GM19328 (cell line): Measurements from ENCODE around the gene SEPTIN6.
"Not testable (repeated sequence)": the region's sequence is repeated elsewhere in the genome, so short reads cannot be mapped to it uniquely, and the experiment has no call there.

ENCODE experiments used
- ATAC-seq: cut with Tn5 transposase; IDR thresholded peaks from one replicate; pipeline ENCODE4 v1.9.1; 2021; ENCODE audit warnings: mild to moderate bottlenecking, moderate library complexity; ENCODE audit not compliant: unreplicated experiment

Gene SEPTIN6

GRCh38 chrX:119692191-119693039 lies 553 bp downstream of the SEPTIN6 start:
- no peak for ATAC-seq

GRCh38 chrX:119690921-119691716 lies 1.8 kb downstream of the SEPTIN6 start:
- no peak for ATAC-seq

- no peak for ATAC-seq
Measured at GRCh38 chrX:119688911-119689321, 4.1 kb downstream of the SEPTIN6 start.

- ATAC-seq, result no peak
Measured at GRCh38 chrX:119687661-119688413, 5.1 kb downstream of the SEPTIN6 start.

GRCh38 chrX:119686087-119686691 lies 6.8 kb downstream of the SEPTIN6 start:
- ATAC-seq, result no peak

GRCh38 chrX:119685225-119686066 lies 7.5 kb downstream of the SEPTIN6 start:
- ATAC-seq, result no peak

GRCh38 chrX:119684916-119685224 lies 8.1 kb downstream of the SEPTIN6 start:
- ATAC-seq, result no peak

GRCh38 chrX:119684312-119684711 lies 8.7 kb downstream of the SEPTIN6 start:
- ATAC-seq, result not testable (repeated sequence)

GRCh38 chrX:119682019-119682989 lies 10.7 kb downstream of the SEPTIN6 start:
- ATAC-seq, result no peak

GRCh38 chrX:119677654-119677981 lies 15.3 kb downstream of the SEPTIN6 start:
- ATAC-seq, result no peak

GRCh38 chrX:119676949-119677653 lies 15.9 kb downstream of the SEPTIN6 start:
- no peak for ATAC-seq

GRCh38 chrX:119673336-119673735 lies 19.6 kb downstream of the SEPTIN6 start:
- no peak for ATAC-seq

- no peak for ATAC-seq
Measured at GRCh38 chrX:119672426-119672825, 20.5 kb downstream of the SEPTIN6 start.

- ATAC-seq, result no peak
Measured at GRCh38 chrX:119669424-119670037, 23.4 kb downstream of the SEPTIN6 start.

- no peak for ATAC-seq
Measured at GRCh38 chrX:119667111-119667878, 25.7 kb downstream of the SEPTIN6 start.

GRCh38 chrX:119664877-119665276 lies 28.1 kb downstream of the SEPTIN6 start:
- not testable (repeated sequence) for ATAC-seq

GRCh38 chrX:119661486-119661885 lies 31.5 kb downstream of the SEPTIN6 start:
- ATAC-seq, result no peak
